Left ventricle myocardium superior (tissue), 1 donor: Measurements from ENCODE around the gene FAU. TPM values are rescaled to one million over a fixed set of nuclear protein-coding genes. Genes with fewer than 3 reads are reported as not detected.
A peak's percentile ranks its signal among the peaks of the same experiment; 100 is the strongest.
"Not testable (repeated sequence)": the region's sequence is repeated elsewhere in the genome, so short reads cannot be mapped to it uniquely, and the experiment has no call there.

ENCODE experiments used
- ATAC-seq: fragments of 200-7000 bp; cut with Tn5 transposase; one replicate; pipeline ENCODE4 v1.9.1; 2020; ENCODE audit warnings: mild to moderate bottlenecking, moderate library complexity
- DNase-seq: peaks from one replicate; pipeline ENCODE4 v3.0.0-alpha.2; 2020
- intact Hi-C: fragments of 100-400 bp; cut with micrococcal nuclease; formaldehyde crosslinking; loops from one replicate; pipeline ENCODE4 v1.11.0; 2022
- total RNA-seq: library from RNA; stranded (reverse); fragmentation: NEBNext Ultra II Directional; extraction: Animal tissue kit (Norgen Biotek cat#: 25700); gene quantifications from one replicate; pipeline ENCODE4 v1.2.1, GENCODE V29; 2021
- donor health status: DM: no; HTN: yes; CAD: no; lungs with severe emphysema.

Gene FAU
- total RNA-seq, 1 donor from 2014 or later = 724 TPM

DNA sequence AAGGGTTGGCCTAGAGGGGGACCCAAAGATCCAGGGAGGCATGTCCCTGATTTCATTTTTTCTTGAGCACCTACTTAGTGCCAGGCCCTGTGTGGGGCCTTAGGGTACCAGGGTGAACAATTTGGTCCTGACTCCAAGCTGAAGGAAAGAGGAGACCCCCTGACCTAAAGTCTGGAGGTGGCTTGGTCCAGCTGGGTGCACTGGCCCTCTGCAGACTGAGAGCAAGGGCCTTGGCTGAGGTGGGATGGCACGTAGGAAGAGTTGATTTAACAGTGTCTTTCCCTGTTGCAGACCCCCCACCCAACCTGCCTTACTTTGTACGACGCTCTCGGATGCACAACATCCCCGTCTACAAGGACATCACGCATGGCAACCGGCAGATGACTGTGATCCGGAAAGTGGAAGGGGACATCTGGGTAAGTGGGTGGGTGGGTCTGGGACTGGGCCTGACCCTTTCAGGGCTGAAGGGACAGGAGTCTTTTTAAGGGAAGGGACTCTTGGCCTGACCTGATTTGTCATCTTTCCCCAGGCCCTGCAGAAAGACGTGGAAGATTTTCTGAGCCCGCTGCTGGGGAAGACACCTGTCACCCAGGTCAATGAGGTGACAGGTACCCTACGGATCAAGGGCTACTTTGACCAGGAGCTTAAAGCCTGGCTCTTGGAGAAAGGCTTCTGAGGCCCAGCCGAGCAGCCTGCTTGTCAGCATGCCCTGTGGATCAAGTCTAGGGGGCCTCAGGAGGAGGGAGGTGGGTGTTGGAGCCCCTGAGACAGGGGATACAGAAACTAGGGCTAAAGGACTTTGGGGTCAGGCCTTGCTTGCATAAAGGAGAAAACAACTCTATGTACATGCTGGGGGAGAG, 3.5 kb upstream of the FAU start:
- intact Hi-C loops = no loop called here
- no peak for ATAC-seq

DNA sequence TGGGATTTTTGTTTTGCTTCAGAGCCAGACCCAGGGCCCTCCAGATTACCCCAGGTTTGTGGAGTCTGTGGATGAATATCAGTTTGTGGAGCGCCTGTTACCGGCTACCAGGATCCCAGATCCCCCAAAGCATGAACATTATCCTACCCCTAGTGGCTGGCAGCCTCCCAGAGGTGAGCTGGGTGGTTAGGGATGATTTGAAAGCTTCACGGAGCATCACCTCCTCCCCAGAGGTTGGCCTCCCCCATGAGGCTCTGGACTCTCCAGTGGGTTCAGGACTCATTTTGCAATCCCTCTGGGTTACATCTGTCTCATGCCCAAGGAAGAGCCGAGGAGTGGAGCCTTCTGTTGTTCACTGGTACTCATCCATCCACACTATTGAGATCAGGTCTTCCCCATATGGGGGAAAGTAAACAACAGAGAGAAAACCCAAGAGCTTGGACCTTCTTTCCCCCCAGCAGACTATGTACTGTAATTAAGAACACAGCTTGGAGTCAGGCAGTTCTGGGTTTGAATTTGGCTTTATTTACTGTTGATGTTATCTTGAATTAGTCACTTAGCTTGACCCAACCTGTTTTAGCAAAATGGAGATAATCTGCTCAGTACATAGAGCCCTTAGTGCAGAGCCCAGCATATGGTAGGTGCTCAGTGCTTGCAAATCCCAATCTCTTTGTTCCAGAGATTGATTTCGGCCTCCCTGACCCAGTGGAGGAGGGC, 2.7 kb upstream of the FAU start:
- no peak for ATAC-seq
- DNase-seq = no peak
- intact Hi-C loops = no loop called here

More for the DNA sequence above, 3.5 kb upstream of the FAU start:
- no peak for DNase-seq

DNA sequence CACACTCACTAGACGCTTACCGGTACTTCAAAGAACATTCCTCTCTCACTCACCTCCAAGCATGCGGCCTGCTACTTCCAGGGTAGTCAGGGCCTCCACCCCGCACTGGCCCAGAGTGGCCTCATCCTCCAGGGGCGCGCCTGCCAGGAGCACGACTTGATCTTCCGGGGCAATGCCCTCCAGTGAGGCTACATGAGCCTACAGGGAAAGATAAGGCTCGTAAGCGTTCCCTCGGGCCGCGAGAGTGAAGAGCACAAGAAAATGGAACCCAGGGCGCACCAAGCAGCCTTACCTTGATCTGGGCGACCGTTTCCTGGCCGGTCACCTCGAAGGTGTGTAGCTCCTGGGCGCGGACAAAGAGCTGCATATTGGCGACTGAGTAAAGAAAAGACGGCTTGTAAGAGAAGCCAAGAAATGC, 478 bp downstream of the FAU start:
- ATAC-seq (no peak), DNase-seq (no peak)
- intact Hi-C loops = no loop called here

DNA sequence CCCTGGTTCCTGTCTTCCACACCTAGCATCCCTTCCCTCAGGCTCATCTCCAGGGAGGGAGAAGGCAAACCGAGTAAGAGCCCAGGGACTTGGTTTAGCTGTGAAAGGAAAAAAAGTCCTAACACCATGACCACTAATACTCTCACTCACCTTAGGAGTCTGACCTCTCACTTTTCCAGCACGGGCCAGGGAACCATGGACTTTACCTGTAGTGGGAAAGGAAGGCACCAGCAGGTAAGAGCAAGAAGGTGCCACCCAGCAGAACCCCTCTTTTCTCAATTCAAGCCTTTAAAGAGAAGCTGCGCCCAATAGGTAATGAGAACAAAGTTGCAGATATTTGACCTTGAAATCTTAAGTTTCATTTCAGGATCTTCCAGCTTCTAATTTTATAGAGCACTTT, 1.1 kb downstream of the FAU start:
- intact Hi-C loops = no loop called here
- ATAC-seq (no peak), DNase-seq (no peak)

- ATAC-seq (no peak), DNase-seq (no peak)
These were observed 2.3 kb downstream of the FAU start for GRCh38 chr11:65119670-65119995.

GRCh38 chr11:65118891-65119669, 2.9 kb downstream of the FAU start:
- DNase-seq, intact Hi-C loops, ATAC-seq: not testable (repeated sequence)

More at GRCh38 chr11:65119670-65119995, 2.3 kb downstream of the FAU start:
- intact Hi-C loops = no loop called here

DNA sequence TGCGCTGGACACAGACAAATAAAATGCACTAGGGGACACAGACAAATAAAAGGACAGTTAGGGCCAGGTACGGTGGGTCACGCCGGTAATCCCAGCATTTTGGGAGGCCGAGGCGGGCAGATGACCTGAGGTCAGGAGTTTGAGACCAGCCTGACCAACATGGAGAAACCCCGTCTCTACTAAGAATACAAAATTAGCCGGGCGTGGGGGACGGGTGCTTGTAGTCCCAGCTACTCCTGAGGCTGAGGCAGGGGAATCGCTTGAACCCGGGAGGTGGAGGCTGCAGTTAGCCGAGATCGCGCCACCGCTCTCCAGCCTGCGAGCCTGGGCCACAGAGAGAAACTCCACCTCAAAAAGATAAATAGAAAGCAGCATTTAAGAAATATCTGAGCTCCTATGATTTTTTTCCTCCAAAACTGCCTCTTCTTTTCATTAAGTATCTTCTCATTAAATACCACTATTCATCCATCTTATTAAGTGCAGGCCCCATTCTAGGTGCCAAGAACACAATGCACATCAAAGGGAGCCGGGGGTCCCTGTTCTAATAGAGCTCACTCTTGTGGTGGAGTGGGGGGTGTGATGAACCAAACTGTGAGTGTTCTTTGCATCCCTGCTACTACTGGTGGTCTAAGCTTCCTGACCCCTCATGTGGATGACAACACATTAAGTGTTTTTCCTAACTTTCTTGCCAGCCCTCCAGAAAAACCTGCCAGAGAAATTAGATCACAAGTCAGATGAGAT, 3.7 kb downstream of the FAU start:
- intact Hi-C loops = no loop called here
- no peak for DNase-seq
- ATAC-seq = no peak

GRCh38 chr11:65117206-65118096, 4.5 kb downstream of the FAU start, which contains the start of gene ZNHIT2:
Gene ZNHIT2, minus strand, starts transcription at chr11:65117701. Its CDS starts 48 bp downstream, at chr11:65117653.
- DNase-seq = peak; percentile 100
- ATAC-seq = peak; percentile 84
- intact Hi-C loops = no loop called here

- ATAC-seq (peak; percentile 2), DNase-seq (peak; percentile 57)
- intact Hi-C loops = no loop called here
These were observed 5.3 kb downstream of the FAU start for GRCh38 chr11:65116370-65117205.

- DNase-seq = no peak
- ATAC-seq = no peak
These were observed 6.4 kb downstream of the FAU start for GRCh38 chr11:65115361-65116082.

DNA sequence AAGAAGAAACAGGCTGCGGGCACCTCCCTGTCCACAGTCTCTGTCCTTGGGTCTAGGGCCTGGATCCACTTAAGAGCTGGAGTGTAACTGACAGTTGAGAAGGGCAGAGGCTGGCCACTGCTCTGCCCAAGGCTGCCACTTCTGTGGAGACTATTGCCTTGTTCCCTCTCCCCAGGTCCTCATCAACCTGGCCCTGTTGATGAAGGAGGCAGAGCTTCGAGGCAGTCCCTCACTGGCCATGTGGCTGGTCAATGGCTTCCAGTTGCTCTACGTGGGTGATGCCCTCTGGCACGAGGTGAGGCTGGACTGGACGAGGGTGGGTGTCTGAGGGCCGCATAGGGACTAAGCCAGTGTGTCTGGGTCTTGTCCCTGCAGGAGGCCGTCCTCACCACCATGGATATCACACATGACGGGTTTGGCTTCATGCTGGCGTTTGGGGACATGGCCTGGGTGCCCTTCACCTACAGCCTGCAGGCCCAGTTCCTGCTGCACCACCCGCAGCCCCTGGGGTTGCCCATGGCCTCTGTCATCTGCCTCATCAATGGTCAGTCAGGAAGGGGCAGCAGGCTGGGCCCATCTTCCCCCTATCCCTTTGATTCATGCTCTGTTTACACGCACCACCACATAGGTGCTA, 7.3 kb downstream of the FAU start:
- no peak for ATAC-seq
- DNase-seq = no peak
- intact Hi-C loops = no loop called here

More at GRCh38 chr11:65115361-65116082, 6.4 kb downstream of the FAU start:
- intact Hi-C loops = no loop called here

DNA sequence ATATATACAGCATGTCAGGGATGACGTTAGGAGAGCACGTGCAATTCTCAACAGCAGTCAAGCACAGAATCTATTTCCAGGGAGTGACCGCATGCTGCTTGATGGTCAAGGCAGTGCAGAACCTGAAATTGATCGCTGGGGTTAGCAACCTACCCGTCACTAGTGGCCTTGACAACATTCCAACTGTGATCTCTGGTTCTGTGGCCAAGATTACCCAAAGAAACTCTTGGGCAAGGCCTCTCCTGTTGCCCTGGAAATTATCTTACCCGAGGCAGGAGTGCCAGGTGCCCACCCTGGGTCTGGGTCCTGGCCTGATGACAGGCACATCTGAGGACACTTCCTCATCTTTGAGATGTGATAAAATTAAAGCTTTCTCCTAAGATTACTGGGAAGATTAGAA, 8.1 kb downstream of the FAU start:
- ATAC-seq = no peak
- intact Hi-C loops = no loop called here

DNA sequence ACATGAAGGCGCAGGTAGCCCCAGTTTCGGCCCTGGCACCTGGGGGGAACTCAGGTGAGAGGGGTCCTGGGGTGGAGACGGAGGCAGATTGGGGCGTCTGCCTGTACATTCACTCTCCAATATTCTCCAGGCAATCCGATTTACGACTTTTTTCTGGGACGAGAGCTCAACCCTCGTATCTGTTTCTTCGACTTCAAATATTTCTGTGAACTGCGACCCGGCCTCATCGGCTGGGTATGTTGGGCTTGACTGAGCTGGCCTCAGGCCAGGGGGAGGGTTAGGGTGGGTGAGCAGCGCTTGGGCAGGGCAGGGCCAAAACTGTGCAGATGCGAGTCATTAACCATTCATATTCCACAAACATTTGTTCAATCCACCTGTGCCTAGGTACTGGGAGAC, 8.6 kb downstream of the FAU start:
- intact Hi-C loops = no loop called here
- DNase-seq (no peak), ATAC-seq (no peak)

More for the DNA sequence above, 8.1 kb downstream of the FAU start:
- no peak for DNase-seq

DNA sequence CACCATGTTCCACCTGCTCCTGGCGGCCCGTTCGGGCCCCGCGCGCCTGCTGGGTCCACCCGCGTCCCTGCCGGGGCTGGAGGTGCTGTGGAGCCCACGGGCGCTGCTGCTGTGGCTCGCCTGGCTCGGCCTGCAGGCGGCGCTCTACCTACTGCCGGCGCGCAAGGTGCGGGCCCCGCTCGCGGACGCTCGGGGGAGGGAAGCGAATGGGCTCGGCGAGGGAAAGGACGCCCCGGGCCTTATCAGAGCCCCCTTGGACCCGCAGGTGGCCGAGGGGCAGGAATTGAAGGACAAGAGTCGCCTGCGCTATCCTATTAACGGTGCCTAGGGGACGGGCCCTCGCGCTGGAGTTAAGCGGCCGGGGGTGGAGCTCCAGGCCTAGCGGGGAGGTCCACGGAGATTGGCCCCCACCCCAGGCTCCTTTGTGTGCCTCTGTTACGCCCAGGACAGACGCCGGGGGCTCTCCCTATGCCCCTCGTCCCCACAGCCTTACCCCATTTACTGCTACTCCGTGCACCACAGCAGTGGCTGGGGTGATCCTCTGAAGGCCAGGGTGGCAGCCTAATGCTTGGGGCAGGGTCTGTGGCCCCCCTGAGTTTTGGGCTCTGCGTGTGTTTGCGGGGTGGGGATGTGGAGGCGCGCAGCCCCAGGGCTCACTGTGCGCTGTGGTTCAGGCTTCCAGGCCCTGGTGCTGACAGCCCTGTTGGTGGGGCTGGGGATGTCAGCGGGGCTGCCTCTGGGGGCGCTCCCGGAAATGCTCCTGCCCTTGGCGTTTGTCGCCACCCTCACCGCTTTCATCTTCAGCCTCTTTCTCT, 9.2 kb downstream of the FAU start:
- peak; percentile 84 for DNase-seq
- peak; percentile 65 for ATAC-seq
- intact Hi-C loops = no loop called here
